Measurements from ENCODE around the gene OPN4.

OPN4 gene

GRCh38 chr10:86647773-86648703 lies 6.3 kb upstream of the OPN4 start:
- no peak for DNase-seq

- no peak for DNase-seq
Observed at GRCh38 chr10:86648704-86649427, 5.5 kb upstream of the OPN4 start.

- DNase-seq: no peak
Observed at GRCh38 chr10:86649471-86650150, 4.7 kb upstream of the OPN4 start.

GRCh38 chr10:86650151-86650550 lies 4.2 kb upstream of the OPN4 start:
- DNase-seq: no peak

GRCh38 chr10:86651021-86651471 lies 3.3 kb upstream of the OPN4 start:
- no peak for DNase-seq

GRCh38 chr10:86651631-86652331 lies 2.6 kb upstream of the OPN4 start:
- no peak for DNase-seq

- no peak for DNase-seq
Observed at GRCh38 chr10:86652361-86653202, 1.8 kb upstream of the OPN4 start.

- no peak for DNase-seq
Observed at GRCh38 chr10:86653379-86653778, 968 bp upstream of the OPN4 start.

- no peak for DNase-seq
Observed at GRCh38 chr10:86653987-86654386, 360 bp upstream of the OPN4 start.

- DNase-seq: no peak
Observed at GRCh38 chr10:86655173-86655540, 810 bp downstream of the OPN4 start.

GRCh38 chr10:86655596-86655995 lies 1.2 kb downstream of the OPN4 start:
- DNase-seq: no peak

- DNase-seq: no peak
Observed at GRCh38 chr10:86657011-86657395, 2.7 kb downstream of the OPN4 start.

GRCh38 chr10:86657396-86658011 lies 3.2 kb downstream of the OPN4 start:
- no peak for DNase-seq

GRCh38 chr10:86658261-86658741 lies 4.0 kb downstream of the OPN4 start:
- no peak for DNase-seq

GRCh38 chr10:86658751-86659150 lies 4.4 kb downstream of the OPN4 start:
- no peak for DNase-seq

GRCh38 chr10:86659161-86659691 lies 4.9 kb downstream of the OPN4 start:
- no peak for DNase-seq

GRCh38 chr10:86659721-86660453 lies 5.5 kb downstream of the OPN4 start:
- DNase-seq: no peak

- DNase-seq: no peak
Observed at GRCh38 chr10:86661161-86662025, 7.0 kb downstream of the OPN4 start.
